Measurements from ENCODE around the gene MYO18B.

DNA sequence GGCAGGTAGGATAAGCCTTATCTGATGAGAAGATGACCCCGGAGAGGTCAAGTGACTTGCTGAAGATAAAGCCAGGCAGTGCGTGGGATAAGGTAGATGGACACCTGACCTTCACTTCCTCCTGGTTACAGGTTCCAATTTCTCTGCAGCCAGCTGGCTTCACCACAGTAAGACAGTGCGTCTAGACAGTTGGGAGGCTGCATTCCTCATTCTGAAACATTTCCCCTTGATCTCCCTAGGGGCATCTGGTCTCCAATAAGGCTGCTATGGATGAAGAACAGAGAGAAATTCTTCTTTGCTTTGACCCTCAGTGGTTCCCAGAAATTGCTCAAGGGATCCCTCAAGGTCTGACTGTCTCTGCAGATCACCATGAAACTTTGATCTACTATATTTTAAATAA lies 211.3 kb downstream of the MYO18B start:
- TF ChIP-seq SP4 (IDR thresholded peaks at IDR 0.05; ENCODE audit: low read length), result no peak
- TF ChIP-seq CREB1 (IDR thresholded peaks at IDR 0.05), result no peak
- TF ChIP-seq RFX5 (IDR thresholded peaks at IDR 0.05; ENCODE audit: borderline replicate concordance, low read depth, low read length), result no peak
- TF ChIP-seq TAF1 (IDR thresholded peaks at IDR 0.05; ENCODE audit: low read depth, low read length), result no peak
- TF ChIP-seq GTF2F1 (IDR thresholded peaks at IDR 0.05; ENCODE audit: borderline replicate concordance, low read depth, low read length), result no peak
- TF ChIP-seq POLR2A (IDR thresholded peaks at IDR 0.05; ENCODE audit: control extremely low read depth in 1 of 2, low read depth in 2 of 2, low read length in 2 of 2), result no peak
- no peak for TF ChIP-seq EGR1 (IDR thresholded peaks at IDR 0.05; ENCODE audit: borderline replicate concordance, low read depth, low read length)
- TF ChIP-seq, protein P1, sequence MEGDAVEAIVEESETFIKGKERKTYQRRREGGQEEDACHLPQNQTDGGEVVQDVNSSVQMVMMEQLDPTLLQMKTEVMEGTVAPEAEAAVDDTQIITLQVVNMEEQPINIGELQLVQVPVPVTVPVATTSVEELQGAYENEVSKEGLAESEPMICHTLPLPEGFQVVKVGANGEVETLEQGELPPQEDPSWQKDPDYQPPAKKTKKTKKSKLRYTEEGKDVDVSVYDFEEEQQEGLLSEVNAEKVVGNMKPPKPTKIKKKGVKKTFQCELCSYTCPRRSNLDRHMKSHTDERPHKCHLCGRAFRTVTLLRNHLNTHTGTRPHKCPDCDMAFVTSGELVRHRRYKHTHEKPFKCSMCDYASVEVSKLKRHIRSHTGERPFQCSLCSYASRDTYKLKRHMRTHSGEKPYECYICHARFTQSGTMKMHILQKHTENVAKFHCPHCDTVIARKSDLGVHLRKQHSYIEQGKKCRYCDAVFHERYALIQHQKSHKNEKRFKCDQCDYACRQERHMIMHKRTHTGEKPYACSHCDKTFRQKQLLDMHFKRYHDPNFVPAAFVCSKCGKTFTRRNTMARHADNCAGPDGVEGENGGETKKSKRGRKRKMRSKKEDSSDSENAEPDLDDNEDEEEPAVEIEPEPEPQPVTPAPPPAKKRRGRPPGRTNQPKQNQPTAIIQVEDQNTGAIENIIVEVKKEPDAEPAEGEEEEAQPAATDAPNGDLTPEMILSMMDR (IDR thresholded peaks at IDR 0.05; ENCODE audit: control extremely low read depth in 1 of 3, insufficient read depth in 1 of 3, low read depth in 1 of 3, low read length in 3 of 3), result no peak
- TF ChIP-seq, protein P2, sequence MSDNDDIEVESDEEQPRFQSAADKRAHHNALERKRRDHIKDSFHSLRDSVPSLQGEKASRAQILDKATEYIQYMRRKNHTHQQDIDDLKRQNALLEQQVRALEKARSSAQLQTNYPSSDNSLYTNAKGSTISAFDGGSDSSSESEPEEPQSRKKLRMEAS (IDR thresholded peaks at IDR 0.05), result no peak
- TF ChIP-seq CEBPB (IDR thresholded peaks at IDR 0.05; ENCODE audit: low read depth, low read length), result no peak
- TF ChIP-seq SIN3A (conservative IDR thresholded peaks at IDR 0.05 in 1 of 2, IDR thresholded peaks at IDR 0.05 in 1 of 2; ENCODE audit: low read depth in 1 of 2, low read length in 2 of 2), result no peak
- TF ChIP-seq RBBP5 (IDR thresholded peaks at IDR 0.05; ENCODE audit: borderline replicate concordance, low read depth, low read length), result no peak
- TF ChIP-seq POLR2AphosphoS5 (IDR thresholded peaks at IDR 0.05; ENCODE audit: low read depth, low read length), result no peak
- no peak for TF ChIP-seq CBX5 (IDR thresholded peaks at IDR 0.05; ENCODE audit: low read depth, low read length)
